GM12891 (cell line): Measurements from ENCODE around the gene LUZP2.

Source experiments
- PAX5 ChIP-seq: IDR thresholded peaks from 2 replicates; pipeline ENCODE4 v1.6.1; 2011; ENCODE audit warnings: low read length, moderate library complexity, mild to moderate bottlenecking; ENCODE audit not compliant: insufficient read depth, severe bottlenecking
- POLR2A ChIP-seq: IDR thresholded peaks from 2 replicates; pipeline ENCODE4 v1.6.1; 2011; ENCODE audit warnings: low read depth, low read length, control low read depth
- POLR2AphosphoS5 ChIP-seq: IDR thresholded peaks from 2 replicates; pipeline ENCODE4 v1.6.1; 2011; ENCODE audit warnings: low read depth, low read length, control low read depth
- POU2F2 ChIP-seq: IDR thresholded peaks from 2 replicates; pipeline ENCODE4 v1.6.1; 2011; ENCODE audit warnings: low read depth, mild to moderate bottlenecking, control low read depth, low read length, moderate library complexity
- SPI1 ChIP-seq: IDR thresholded peaks from 2 replicates; pipeline ENCODE4 v1.6.1; 2011; ENCODE audit warnings: low read depth, low read length, control low read depth
- TAF1 ChIP-seq: IDR thresholded peaks from 2 replicates; pipeline ENCODE4 v1.6.1; 2011; ENCODE audit warnings: low read depth, low read length, control low read depth

- TF ChIP-seq POLR2A (no peak), SPI1 (no peak), POLR2AphosphoS5 (no peak), TAF1 (no peak), POU2F2 (no peak), PAX5 (no peak)
Measured at GRCh38 chr11:24779791-24780190, 282.9 kb downstream of the LUZP2 start.
